ENCODE measurements around the gene KCNMB4.

DNA sequence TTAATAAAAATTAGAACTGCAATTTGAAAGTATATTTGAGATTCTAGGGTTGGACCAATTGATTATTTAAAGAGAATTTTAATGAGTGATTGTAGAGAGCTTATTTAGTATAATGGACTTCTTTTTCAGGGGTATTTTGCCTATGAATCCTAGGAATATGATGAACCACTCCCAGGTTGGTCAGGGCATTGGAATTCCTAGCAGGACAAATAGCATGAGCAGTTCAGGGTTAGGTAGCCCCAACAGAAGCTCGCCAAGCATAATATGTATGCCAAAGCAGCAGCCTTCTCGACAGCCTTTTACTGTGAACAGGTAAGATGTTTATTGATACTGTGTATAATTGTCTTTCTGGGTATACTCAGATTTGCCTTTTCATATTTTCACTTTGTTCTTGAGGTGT is 35.9 kb upstream of the KCNMB4 start:
- TF ChIP-seq, protein P1, sequence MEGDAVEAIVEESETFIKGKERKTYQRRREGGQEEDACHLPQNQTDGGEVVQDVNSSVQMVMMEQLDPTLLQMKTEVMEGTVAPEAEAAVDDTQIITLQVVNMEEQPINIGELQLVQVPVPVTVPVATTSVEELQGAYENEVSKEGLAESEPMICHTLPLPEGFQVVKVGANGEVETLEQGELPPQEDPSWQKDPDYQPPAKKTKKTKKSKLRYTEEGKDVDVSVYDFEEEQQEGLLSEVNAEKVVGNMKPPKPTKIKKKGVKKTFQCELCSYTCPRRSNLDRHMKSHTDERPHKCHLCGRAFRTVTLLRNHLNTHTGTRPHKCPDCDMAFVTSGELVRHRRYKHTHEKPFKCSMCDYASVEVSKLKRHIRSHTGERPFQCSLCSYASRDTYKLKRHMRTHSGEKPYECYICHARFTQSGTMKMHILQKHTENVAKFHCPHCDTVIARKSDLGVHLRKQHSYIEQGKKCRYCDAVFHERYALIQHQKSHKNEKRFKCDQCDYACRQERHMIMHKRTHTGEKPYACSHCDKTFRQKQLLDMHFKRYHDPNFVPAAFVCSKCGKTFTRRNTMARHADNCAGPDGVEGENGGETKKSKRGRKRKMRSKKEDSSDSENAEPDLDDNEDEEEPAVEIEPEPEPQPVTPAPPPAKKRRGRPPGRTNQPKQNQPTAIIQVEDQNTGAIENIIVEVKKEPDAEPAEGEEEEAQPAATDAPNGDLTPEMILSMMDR (IDR thresholded peaks at IDR 0.05), result no peak
- TF ChIP-seq POLR2A (IDR thresholded peaks at IDR 0.05), result no peak

Data from ovary (tissue), 3 donors.